Osteoblast (primary cell): ENCODE data around the gene CDH4. TPM values are rescaled to one million over a fixed set of nuclear protein-coding genes. Genes with fewer than 3 reads are reported as not detected.

ENCODE experiments used
- DNase-seq: peaks from one replicate; pipeline ENCODE4 v3.0.0; 2011; ENCODE audit warnings: low spot score, mixed read lengths; ENCODE audit not compliant: insufficient read length; ENCODE audit errors: missing footprints
- H2AFZ ChIP-seq: 2 replicates; pipeline ENCODE4 v1.6.0; 2011; ENCODE audit warnings: mild to moderate bottlenecking, low read length
- H3K27ac ChIP-seq: 2 replicates; pipeline ENCODE4 v1.5.1; 2011; ENCODE audit warnings: mild to moderate bottlenecking, low read depth, low read length, moderate library complexity
- H3K27me3 ChIP-seq: 2 replicates; pipeline ENCODE4 v1.6.0; 2012; ENCODE audit warnings: mild to moderate bottlenecking, control low read depth, inconsistent platforms, low read length, moderate library complexity; ENCODE audit not compliant: insufficient read depth
- H3K36me3 ChIP-seq: 2 replicates; pipeline ENCODE4 v1.5.1; 2011; ENCODE audit warnings: mild to moderate bottlenecking, low read length, control low read depth, moderate library complexity; ENCODE audit not compliant: insufficient read depth
- H3K4me1 ChIP-seq: 2 replicates; pipeline ENCODE4 v1.5.1; 2011; ENCODE audit warnings: mild to moderate bottlenecking, low read length, control low read depth, moderate library complexity; ENCODE audit not compliant: insufficient read depth
- H3K4me2 ChIP-seq: 2 replicates; pipeline ENCODE4 v1.6.0; 2011; ENCODE audit warnings: mild to moderate bottlenecking, low read length; ENCODE audit not compliant: insufficient read depth
- H3K4me3 ChIP-seq: fragments of 200-600 bp; sonication (generic); 3 replicates; pipeline ENCODE4 v1.5.1; 2012; ENCODE audit warnings: mild to moderate bottlenecking, low read length, inconsistent platforms; ENCODE audit not compliant: insufficient read depth
- H3K79me2 ChIP-seq: 2 replicates; pipeline ENCODE4 v1.6.0; 2012; ENCODE audit warnings: mild to moderate bottlenecking, low read length, control low read depth, inconsistent platforms; ENCODE audit not compliant: insufficient read depth
- H3K9me3 ChIP-seq: 2 replicates; pipeline ENCODE4 v1.5.1; 2011; ENCODE audit warnings: low read depth, low read length, control low read depth
- H4K20me1 ChIP-seq: 2 replicates; pipeline ENCODE4 v1.6.0; 2012; ENCODE audit warnings: mild to moderate bottlenecking, low read length, control low read depth; ENCODE audit not compliant: insufficient read depth
- CTCF ChIP-seq: IDR thresholded peaks from 2 replicates; pipeline ENCODE4 v1.5.1; 2011; ENCODE audit warnings: mild to moderate bottlenecking, low read depth, low read length, moderate library complexity; ENCODE audit errors: extremely low read depth
- total RNA-seq: library from RNA; depleted of rRNA; stranded (reverse); fragments of >200 nt; gene quantifications from 2 replicates; pipeline ENCODE4 v1.2.3, GENCODE V29; 2012

The CDH4 gene
- total RNA-seq, 1 donor, result 1.1 TPM

GRCh38 chr20:61596687-61597330 lies 344.7 kb downstream of the CDH4 start:
- H3K9me3 ChIP-seq, result peaks cover 3% of the 10 kb centered on the region

GRCh38 chr20:61597996-61598395 lies 345.9 kb downstream of the CDH4 start:
- no peak for DNase-seq
- Histone ChIP-seq H2AFZ (no peak overlapping the region), H3K27me3 (no peaks in the 10 kb centered on the region), H3K27ac (no peak overlapping the region), H3K9me3 (peaks cover 3% of the 10 kb centered on the region), H3K4me1 (no peaks in the 10 kb centered on the region), H3K4me2 (no peak overlapping the region), H3K4me3 (no peak overlapping the region), H4K20me1 (no peaks in the 10 kb centered on the region), H3K36me3 (no peaks in the 10 kb centered on the region), H3K79me2 (no peaks in the 10 kb centered on the region)
- TF ChIP-seq CTCF, result no peak

More at GRCh38 chr20:61596687-61597330, 344.7 kb downstream of the CDH4 start:
- H2AFZ ChIP-seq, result no peak overlapping the region
- no peaks in the 10 kb centered on the region for H4K20me1 ChIP-seq
- no peak overlapping the region for H3K4me3 ChIP-seq
- no peak for TF ChIP-seq CTCF
- DNase-seq, result no peak
- H3K27me3 ChIP-seq, result no peaks in the 10 kb centered on the region
- no peaks in the 10 kb centered on the region for H3K4me1 ChIP-seq
- H3K79me2 ChIP-seq, result no peaks in the 10 kb centered on the region
- no peaks in the 10 kb centered on the region for H3K36me3 ChIP-seq
- H3K4me2 ChIP-seq, result no peak overlapping the region
- no peak overlapping the region for H3K27ac ChIP-seq

- H3K36me3 ChIP-seq, result no peaks in the 10 kb centered on the region
- H3K79me2 ChIP-seq, result no peaks in the 10 kb centered on the region
- H3K4me1 ChIP-seq, result no peaks in the 10 kb centered on the region
- H2AFZ ChIP-seq, result no peak overlapping the region
- no peak overlapping the region for H3K27ac ChIP-seq
- H3K9me3 ChIP-seq, result peaks cover 5% of the 10 kb centered on the region
- H3K4me3 ChIP-seq, result no peak overlapping the region
- H4K20me1 ChIP-seq, result no peaks in the 10 kb centered on the region
- DNase-seq, result no peak
- H3K4me2 ChIP-seq, result no peak overlapping the region
- no peak for TF ChIP-seq CTCF
- H3K27me3 ChIP-seq, result no peaks in the 10 kb centered on the region
These were observed 346.5 kb downstream of the CDH4 start for GRCh38 chr20:61598586-61598985.

- Histone ChIP-seq H3K27ac (no peak overlapping the region), H2AFZ (no peak overlapping the region), H3K36me3 (no peaks in the 10 kb centered on the region), H3K4me1 (no peaks in the 10 kb centered on the region), H4K20me1 (no peaks in the 10 kb centered on the region), H3K27me3 (no peaks in the 10 kb centered on the region), H3K4me3 (no peak overlapping the region), H3K79me2 (no peaks in the 10 kb centered on the region), H3K9me3 (peaks cover 9% of the 10 kb centered on the region), H3K4me2 (no peak overlapping the region)
- TF ChIP-seq CTCF, result no peak
- no peak for DNase-seq
These were observed 347.0 kb downstream of the CDH4 start for GRCh38 chr20:61599061-61599531.
